ENCODE results near the gene FCRL1. TPM values are rescaled to one million over a fixed set of nuclear protein-coding genes. Genes with fewer than 3 reads are reported as not detected.

The FCRL1 gene
- polyA plus RNA-seq, 1 experiment = not detected

GRCh38 chr1:157753611-157754010 lies 66.3 kb downstream of the FCRL1 start:
- H3K36me3 ChIP-seq (ENCODE audit: control insufficient read depth, insufficient read depth, low read length) = no peaks in the 10 kb centered on the region
- no peak overlapping the region for H3K4me3 ChIP-seq (ENCODE audit: low read depth, low read length)
- no peaks in the 10 kb centered on the region for H3K27me3 ChIP-seq (ENCODE audit: control insufficient read depth, insufficient read depth, low read length)
- ChIA-PET POLR2A (no interaction called here), CTCF (no interaction called here)
- TF ChIP-seq, protein P1, sequence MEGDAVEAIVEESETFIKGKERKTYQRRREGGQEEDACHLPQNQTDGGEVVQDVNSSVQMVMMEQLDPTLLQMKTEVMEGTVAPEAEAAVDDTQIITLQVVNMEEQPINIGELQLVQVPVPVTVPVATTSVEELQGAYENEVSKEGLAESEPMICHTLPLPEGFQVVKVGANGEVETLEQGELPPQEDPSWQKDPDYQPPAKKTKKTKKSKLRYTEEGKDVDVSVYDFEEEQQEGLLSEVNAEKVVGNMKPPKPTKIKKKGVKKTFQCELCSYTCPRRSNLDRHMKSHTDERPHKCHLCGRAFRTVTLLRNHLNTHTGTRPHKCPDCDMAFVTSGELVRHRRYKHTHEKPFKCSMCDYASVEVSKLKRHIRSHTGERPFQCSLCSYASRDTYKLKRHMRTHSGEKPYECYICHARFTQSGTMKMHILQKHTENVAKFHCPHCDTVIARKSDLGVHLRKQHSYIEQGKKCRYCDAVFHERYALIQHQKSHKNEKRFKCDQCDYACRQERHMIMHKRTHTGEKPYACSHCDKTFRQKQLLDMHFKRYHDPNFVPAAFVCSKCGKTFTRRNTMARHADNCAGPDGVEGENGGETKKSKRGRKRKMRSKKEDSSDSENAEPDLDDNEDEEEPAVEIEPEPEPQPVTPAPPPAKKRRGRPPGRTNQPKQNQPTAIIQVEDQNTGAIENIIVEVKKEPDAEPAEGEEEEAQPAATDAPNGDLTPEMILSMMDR (IDR thresholded peaks at IDR 0.05; ENCODE audit: insufficient read depth, low read depth, low read length) = no peak
- DNase-seq (ENCODE audit: low read depth) = no peak

DNA sequence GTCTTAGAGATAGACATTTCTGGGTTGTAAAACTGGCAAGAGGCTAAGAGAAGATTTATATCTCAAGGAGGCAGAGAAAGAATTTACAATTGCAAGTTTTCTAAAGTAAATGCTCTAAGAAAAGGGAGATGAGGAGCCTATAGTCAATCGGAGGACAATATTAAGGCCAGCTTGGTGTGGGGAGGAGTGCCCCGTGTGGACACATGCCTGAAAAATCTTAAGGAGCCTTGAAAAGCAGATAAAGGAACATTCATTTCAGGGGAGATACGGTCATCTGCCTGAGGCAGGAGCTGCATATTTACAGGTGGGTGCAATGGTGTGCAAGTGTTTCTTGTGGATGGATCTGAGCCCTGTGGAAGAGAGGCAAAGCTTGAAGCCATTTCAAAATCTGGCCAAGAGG lies 68.6 kb downstream of the FCRL1 start:
- Histone ChIP-seq H3K36me3 (ENCODE audit: control insufficient read depth, insufficient read depth, low read length) (no peaks in the 10 kb centered on the region), H3K27me3 (ENCODE audit: control insufficient read depth, insufficient read depth, low read length) (no peaks in the 10 kb centered on the region), H3K4me3 (ENCODE audit: low read depth, low read length) (no peak overlapping the region)
- DNase-seq (ENCODE audit: low read depth) = no peak
- CTCF ChIA-PET = no interaction called here
- TF ChIP-seq, protein P1 (IDR thresholded peaks at IDR 0.05; ENCODE audit: insufficient read depth, low read depth, low read length) = no peak
- POLR2A ChIA-PET = no interaction called here

DNA sequence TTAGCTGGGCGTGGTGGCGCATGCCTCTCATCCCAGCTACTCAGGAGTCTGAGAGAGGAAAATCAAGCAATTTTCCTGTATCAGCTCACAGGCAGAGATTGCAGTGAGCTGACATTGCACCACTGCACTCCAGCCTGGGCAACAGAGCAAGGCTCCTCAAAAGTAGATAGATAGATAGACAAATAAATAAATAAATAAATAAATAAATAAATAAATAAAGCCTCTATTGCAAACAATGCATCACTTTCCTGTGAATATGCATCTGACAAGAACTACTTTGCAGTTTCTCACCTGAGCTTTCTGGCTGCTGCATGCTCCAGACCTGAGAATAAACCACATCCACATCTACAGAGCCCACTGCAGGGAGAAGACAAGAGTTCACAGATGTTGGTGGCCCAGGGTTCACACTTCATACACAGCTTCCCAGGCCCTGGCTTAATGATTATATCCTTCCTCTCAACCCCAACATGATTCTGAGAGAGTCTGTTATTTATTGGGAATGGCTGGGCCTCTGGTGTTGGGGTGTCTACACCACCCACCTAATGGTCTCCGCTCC lies 71.6 kb downstream of the FCRL1 start:
- Histone ChIP-seq H3K4me3 (ENCODE audit: low read depth, low read length) (no peak overlapping the region), H3K36me3 (ENCODE audit: control insufficient read depth, insufficient read depth, low read length) (no peaks in the 10 kb centered on the region), H3K27me3 (ENCODE audit: control insufficient read depth, insufficient read depth, low read length) (no peaks in the 10 kb centered on the region)
- TF ChIP-seq, protein P1 (IDR thresholded peaks at IDR 0.05; ENCODE audit: insufficient read depth, low read depth, low read length) = no peak
- ChIA-PET POLR2A (no interaction called here), CTCF (no interaction called here)
- no peak for DNase-seq (ENCODE audit: low read depth)

Small RNAs within 50 kb of the gene (small RNA-seq; reads per million reads assigned to genes)
- gene MRPS21P2 (ENCODE audit: insufficient read length, low read depth, low replicate concordance) = not detected

Other genes starting within 250 kb of the FCRL1 start
- gene FCRL4, start 222.0 kb downstream of the FCRL1 start, polyA plus RNA-seq (2011; rRNA removed) = not detected in 2 replicates
- not detected in 2 replicates for gene FCRL3, start 119.4 kb downstream of the FCRL1 start, polyA plus RNA-seq (2011; rRNA removed)
- not detected in 2 replicates for gene FCRL2, start 43.0 kb downstream of the FCRL1 start, polyA plus RNA-seq (2011; rRNA removed)
- gene CD5L, start 21.7 kb upstream of the FCRL1 start, polyA plus RNA-seq (2011; rRNA removed) = not detected in 2 replicates
- gene KIRREL1, start 173.5 kb upstream of the FCRL1 start, polyA plus RNA-seq (2011; rRNA removed) = 51.8 and 65.1 TPM in 2 replicates